Measurements from ENCODE around the gene PUM1. TPM values are rescaled to one million over a fixed set of nuclear protein-coding genes. Genes with fewer than 3 reads are reported as not detected.

Gene PUM1
- total and polyA plus RNA-seq, 4 donors = 18.1 to 49.2 (median 30.2) TPM

- Histone ChIP-seq H3K4me1 (ENCODE audit: control insufficient read depth in 4 of 4, insufficient read depth in 4 of 4, low read length in 3 of 4) (peaks cover 0 to 9% (median 1%) of the 10 kb centered on the region in 4 donors), H3K36me3 (ENCODE audit: control insufficient read depth in 4 of 4, insufficient read depth in 3 of 4, low read depth in 1 of 4, low read length in 3 of 4) (peaks cover 12 to 55% (median 47%) of the 10 kb centered on the region in 4 donors), H3K9ac (ENCODE audit: low read depth in 1 of 2, low read length in 2 of 2) (no peak overlapping the region), H3K4me3 (ENCODE audit: low read depth in 1 of 3, low read length in 3 of 3) (no peak overlapping the region), H3K27me3 (ENCODE audit: control insufficient read depth in 4 of 4, insufficient read depth in 4 of 4, low read length in 3 of 4) (no peaks in the 10 kb centered on the region), H3K27ac (ENCODE audit: low read depth in 1 of 2, low read length in 2 of 2) (no peak overlapping the region), H3K9me3 (ENCODE audit: control insufficient read depth in 4 of 4, low read length in 3 of 4) (no peaks in the 10 kb centered on the region)
- 46% methylated on average over 5 of the region's 5 CpGs for WGBS
- DNase-seq (ENCODE audit: low spot score) = no peak
- TF ChIP-seq SP1 (IDR thresholded peaks at IDR 0.05) = peak; percentile 38
- TF ChIP-seq NR2F2 (IDR thresholded peaks at IDR 0.05) = no peak
- TF ChIP-seq FOXA2 (IDR thresholded peaks at IDR 0.05) = peak; percentile 95
- peak in 1 of 2 donors; percentile 35 for TF ChIP-seq JUND (IDR thresholded peaks at IDR 0.05)
- peak; percentile 40 for TF ChIP-seq ZBTB33 (IDR thresholded peaks at IDR 0.05)
- peak; percentile 74 for TF ChIP-seq FOXA1 (IDR thresholded peaks at IDR 0.05)
- peak; percentile 31 for TF ChIP-seq YY1 (IDR thresholded peaks at IDR 0.05)
- TF ChIP-seq RAD21 (IDR thresholded peaks at IDR 0.05) = peak; percentile 52 to 57
- TF ChIP-seq MAX (IDR thresholded peaks at IDR 0.05) = peak; percentile 72
- no peak for TF ChIP-seq GABPA (IDR thresholded peaks at IDR 0.05 in 1 of 2, conservative IDR thresholded peaks at IDR 0.05 in 1 of 2)
- TF ChIP-seq TAF1 (conservative IDR thresholded peaks at IDR 0.05) = no peak
- peak in 1 of 2 donors; percentile 70 for TF ChIP-seq RXRA (IDR thresholded peaks at IDR 0.05)
- TF ChIP-seq CTCF (IDR thresholded peaks at IDR 0.05; ENCODE audit: low read depth, low read length, missing input control) = no peak
- TF ChIP-seq HNF4G (IDR thresholded peaks at IDR 0.05) = no peak
- no peak for TF ChIP-seq EGR1 (IDR thresholded peaks at IDR 0.05; ENCODE audit: low read depth in 2 of 2)
- TF ChIP-seq REST (IDR thresholded peaks at IDR 0.05) = no peak
- no peak for TF ChIP-seq ATF3 (IDR thresholded peaks at IDR 0.05)
- TF ChIP-seq HNF4A (conservative IDR thresholded peaks at IDR 0.05) = peak; percentile 60 to 62
Observed at GRCh38 chr1:30950700-30951099, 114.8 kb downstream of the PUM1 start.
